GM18499 (cell line): ENCODE data around the gene MORF4L2.

Source experiments
- ATAC-seq: cut with Tn5 transposase; IDR thresholded peaks from one replicate; pipeline ENCODE4 v1.9.1; 2021; ENCODE audit warnings: moderate number of reproducible peaks; ENCODE audit not compliant: insufficient read depth, unreplicated experiment

MORF4L2 gene

GRCh38 chrX:103686199-103687072 lies at the start of gene MORF4L2:
Gene MORF4L2, minus strand, starts transcription at chrX:103686699. Its CDS starts 9,672 bp downstream, at chrX:103677027.
- ATAC-seq: peak; percentile 93

DNA sequence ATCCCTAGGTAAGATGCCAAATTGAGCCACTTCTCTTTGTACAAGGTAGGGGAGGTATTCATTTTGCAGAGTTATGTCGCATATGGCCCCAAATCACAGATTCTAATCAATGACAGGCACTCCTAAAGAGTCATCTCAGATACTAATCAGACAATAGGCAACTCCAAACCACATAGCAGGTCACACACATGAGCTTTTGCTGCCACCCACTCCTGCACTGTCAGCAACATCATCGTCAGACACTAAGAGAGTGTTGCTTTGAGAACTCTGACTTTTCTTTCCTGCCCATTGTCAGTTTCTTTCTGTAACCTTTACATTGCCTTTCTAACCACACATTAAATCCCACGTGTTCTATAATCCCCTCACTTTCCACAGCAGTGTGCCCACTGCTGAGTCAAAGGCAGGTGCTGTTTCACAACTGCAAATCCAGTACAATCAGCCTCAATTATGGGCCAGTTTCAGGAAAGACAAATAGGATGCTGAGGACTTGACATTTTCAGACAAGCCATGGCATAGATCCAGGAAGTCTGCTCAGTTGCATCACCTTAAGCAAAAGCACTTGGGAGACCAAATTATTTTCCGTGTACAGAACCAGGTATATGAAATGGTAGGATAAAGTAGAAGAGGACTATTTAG lies 47.7 kb upstream of the MORF4L2 start:
- no peak for ATAC-seq

GRCh38 chrX:103733017-103733416 lies 46.5 kb upstream of the MORF4L2 start:
- ATAC-seq: no peak

DNA sequence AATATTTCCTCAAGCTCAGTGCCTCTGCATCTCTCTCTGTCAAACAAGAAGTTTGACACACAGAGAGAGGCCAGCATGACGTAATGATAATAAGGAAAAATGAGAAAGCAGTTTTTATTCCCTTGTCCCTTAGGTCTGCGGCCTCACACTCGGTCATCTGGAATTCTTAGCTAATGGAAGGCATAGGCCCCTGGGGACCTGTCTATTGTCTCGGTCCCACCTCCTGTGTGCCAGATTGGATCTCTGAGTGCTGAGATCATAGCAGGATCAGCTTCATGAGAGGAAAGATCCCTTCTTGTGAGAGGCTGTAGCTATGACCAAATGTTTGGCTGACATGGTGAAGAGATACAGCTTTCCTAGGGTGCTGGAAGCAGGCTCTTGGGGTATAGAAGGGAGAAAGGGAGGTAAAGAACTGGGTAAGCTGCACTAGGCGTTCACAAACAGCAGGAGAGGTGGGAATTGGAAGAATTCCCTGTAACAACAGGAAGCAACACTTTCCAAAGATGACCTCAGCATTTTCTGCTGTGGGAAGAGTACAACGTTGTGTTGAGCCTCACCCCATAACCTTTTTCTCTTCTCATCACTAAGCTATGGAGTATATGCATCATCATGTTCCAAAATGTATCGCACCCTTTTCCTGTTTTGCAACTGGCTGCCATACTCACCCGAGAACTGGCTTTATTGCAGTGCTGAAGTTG lies 44.4 kb upstream of the MORF4L2 start:
- no peak for ATAC-seq

GRCh38 chrX:103730147-103730795 lies 43.8 kb upstream of the MORF4L2 start:
- no peak for ATAC-seq

GRCh38 chrX:103729015-103729414 lies 42.5 kb upstream of the MORF4L2 start:
- ATAC-seq: no peak

DNA sequence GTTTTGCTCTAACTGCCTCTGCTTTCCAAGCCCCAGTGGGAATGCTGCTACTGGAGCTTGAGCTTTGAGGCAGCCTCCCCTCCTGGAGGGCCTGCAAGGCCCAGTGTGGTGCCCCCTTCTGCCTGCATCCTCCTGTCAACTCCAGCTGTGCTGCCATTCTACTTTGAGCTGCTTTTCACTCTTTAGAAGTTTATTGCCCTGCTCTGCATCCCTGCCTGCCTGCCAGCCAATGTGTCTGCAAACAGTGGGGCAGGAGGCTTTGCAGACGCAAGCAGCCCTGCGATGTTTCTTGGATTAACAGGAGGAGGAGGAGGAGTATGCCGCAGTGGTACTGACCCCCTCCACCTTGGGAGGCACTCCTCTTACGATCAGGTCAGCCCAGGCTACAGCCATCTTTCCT lies 40.6 kb upstream of the MORF4L2 start:
- no peak for ATAC-seq

- ATAC-seq: no peak
Measured at GRCh38 chrX:103726477-103726876, 40.0 kb upstream of the MORF4L2 start.

DNA sequence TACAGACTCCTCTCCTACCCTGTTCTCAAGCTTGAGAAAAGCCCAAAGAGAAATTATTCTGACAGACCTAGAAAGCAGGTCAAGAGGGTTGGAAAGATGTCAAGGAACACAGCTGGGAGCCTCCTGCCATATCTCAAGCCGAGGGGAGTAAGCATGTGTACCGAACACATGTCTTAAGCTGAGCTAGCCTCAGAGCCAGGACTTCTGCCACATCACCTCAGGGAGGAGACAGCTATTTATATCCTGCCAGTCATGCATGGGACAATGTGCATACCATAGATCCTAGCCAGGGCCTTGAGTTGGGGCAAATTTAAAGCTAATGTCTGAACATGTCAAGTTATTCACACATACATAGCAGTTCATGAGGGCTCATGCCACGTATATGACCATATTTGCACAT lies 36.0 kb upstream of the MORF4L2 start:
- ATAC-seq: no peak

DNA sequence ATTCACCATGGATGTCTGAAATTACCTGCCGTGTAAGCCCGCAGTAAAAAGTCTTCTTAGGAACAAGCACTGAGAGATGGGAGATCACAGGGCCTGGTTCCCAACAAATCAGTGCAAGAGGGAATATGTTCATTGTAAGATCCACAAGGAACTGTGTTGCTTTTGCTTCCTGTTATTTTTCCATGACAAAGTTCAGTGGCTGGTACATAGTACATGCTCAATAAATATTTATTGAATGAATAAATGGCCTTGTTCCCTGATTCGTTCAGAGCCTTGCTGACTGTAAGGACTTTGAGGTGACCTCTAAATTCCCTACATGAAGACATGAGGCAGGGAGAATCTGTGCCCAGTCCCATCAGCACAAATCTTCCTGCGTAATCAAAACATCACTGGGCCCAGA lies 31.6 kb upstream of the MORF4L2 start:
- no peak for ATAC-seq

- ATAC-seq: no peak
Measured at GRCh38 chrX:103716962-103717361, 30.5 kb upstream of the MORF4L2 start.

GRCh38 chrX:103710609-103711008 lies 24.1 kb upstream of the MORF4L2 start, which contains the start of gene TMEM31:
Gene TMEM31, plus strand, starts transcription at chrX:103710909. Its CDS starts 1,350 bp downstream, at chrX:103712259.
- ATAC-seq: no peak

- no peak for ATAC-seq
Measured at GRCh38 chrX:103704863-103705262, 18.4 kb upstream of the MORF4L2 start.

DNA sequence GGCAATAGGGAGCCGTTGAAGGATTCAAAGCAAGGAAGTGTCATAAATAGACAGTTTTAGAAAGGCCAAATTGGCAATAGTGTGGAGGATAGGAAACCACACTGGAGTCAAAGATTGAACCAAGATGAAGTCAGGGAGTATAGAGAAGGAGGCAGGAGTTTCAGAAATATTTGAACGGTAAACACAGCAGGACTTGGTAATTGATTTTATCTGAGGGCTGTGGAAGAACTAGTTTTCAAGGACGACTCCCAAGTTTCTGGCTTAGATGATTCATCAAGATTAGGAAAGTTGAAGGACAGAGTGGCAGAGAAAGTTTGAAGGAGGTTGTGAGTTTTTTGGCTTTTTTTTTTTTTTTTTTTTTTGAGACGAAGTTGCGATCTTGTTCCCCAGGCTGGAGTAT lies 12.7 kb upstream of the MORF4L2 start:
- no peak for ATAC-seq

- no peak for ATAC-seq
Measured at GRCh38 chrX:103697687-103698086, 11.2 kb upstream of the MORF4L2 start.

- ATAC-seq: no peak
Measured at GRCh38 chrX:103691059-103691458, 4.6 kb upstream of the MORF4L2 start.

DNA sequence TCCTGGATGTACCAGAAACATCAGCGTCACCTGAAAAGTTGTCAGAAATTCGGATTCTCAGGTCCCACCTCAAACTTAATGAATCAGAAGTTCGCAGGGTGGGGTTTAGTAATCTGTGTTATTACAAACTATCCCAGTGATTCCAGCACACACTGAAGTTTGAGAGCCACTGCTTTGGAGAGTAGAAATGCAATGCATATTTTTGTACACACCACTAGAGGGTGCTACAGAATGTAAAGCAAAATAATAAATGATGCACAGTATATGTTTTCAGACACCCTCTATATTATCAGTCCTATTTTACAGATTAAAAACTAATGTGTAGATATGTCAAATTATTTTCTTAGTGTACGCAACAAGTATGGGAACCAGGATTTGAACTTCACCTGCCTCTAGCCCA lies 2.4 kb upstream of the MORF4L2 start:
- ATAC-seq: no peak

DNA sequence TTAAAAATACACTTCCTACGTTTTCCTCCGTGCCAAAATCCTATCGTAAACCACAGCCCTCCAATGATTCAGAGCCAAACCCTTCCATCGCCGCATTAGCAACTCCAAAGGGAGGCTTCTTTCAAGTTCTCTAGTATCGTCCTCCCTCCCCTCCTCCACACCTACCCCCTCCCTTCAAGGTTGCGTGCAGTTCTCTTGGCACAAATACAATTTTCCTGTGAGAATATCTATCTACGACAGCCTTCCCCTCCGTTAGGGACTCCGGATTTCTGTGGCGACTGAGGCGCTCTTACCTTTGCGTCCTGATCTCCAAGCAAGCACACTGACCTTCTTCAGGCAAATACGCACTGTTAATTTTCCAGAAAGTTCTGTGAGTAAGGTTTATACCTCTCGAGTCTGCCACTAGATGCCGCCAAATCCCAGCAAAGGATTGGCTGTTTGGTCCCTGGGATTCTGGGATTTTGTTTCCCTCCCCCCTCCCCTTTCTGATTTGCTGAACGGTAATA lies 1.2 kb upstream of the MORF4L2 start:
- ATAC-seq: no peak

- ATAC-seq: peak; percentile 18
Measured at GRCh38 chrX:103687073-103687695, 685 bp upstream of the MORF4L2 start.

GRCh38 chrX:103685396-103685795 lies 1.1 kb downstream of the MORF4L2 start:
- no peak for ATAC-seq
